Activated CD8-positive, alpha-beta memory T cell treated with anti-CD3 and anti-CD28 coated beads, Interleukin-2, amount 50 U/mL, for 48 hours (primary cell): ENCODE measurements around the gene LCTL.
A peak's percentile ranks its signal among the peaks of the same experiment; 100 is the strongest.

Experiments
- DNase-seq: peaks from one replicate; pipeline ENCODE4 v3.0.0-alpha.2; 2020

LCTL gene

DNA sequence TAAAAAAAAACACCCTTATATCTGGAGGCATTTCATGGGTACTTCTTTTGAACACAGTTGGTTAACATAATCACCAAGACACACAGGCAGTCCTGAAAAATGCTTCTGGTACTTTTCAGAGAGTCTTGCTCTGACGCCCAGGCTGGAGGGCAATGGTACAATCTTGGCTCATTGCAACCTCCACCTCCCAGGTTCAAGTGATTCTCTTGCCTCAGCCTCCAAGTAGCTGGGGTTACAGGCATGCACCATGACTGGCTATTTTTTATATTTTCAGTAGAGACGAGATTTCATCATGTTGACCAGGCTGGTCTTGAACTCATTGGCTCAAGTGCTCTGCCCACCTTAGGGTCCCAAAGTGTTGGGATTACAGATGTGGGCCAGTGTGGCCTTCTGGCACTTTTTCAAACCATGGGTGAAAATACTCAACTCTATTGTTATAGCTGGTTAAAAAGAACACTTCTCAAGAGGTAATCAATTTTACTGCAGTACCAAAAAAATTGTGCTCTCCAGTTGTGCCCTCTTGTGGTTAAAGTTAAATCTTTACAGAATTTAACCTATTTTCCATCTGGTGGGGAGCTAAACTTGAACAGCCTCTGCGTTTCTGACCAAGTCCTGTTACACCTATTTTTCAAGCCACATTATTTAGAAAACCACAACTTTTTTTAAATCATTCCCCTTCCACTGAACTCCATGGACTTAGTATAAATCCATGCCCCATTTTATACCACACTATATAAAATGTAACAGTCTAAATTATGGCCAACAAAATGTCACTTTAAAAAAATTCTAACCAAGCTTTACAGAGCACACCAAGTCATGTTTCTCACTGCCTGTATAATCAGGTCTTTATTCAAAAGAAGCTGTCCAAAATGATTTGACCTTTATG is 67.1 kb downstream of the LCTL start:
- peak; percentile 56 for DNase-seq
